GM18520 (cell line): ENCODE results near the gene PLCH2.

Experiments used
- ATAC-seq: cut with Tn5 transposase; IDR thresholded peaks from one replicate; pipeline ENCODE4 v1.9.1; 2021; ENCODE audit not compliant: unreplicated experiment

PLCH2 gene

DNA sequence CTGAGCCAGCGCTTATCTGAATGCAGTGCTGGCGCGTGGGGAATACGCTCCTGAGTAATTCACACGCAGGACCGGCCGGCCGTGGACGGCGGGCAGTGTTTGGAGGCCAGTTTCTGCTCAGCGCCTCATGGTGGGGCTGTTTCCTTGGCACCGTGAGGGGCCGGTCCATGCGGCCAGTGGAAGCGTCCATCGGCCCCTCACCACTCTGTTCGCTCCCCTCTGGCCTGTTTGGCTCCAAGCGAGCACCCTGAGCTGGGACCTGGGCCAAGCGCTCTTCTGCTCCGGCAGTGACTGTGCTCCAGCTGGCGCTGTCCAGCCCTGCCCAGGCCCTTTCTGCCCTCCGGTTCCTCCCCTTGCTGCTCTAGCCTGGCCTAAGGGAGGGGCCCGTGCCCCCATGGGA, 16.3 kb upstream of the PLCH2 start:
- no peak for ATAC-seq

DNA sequence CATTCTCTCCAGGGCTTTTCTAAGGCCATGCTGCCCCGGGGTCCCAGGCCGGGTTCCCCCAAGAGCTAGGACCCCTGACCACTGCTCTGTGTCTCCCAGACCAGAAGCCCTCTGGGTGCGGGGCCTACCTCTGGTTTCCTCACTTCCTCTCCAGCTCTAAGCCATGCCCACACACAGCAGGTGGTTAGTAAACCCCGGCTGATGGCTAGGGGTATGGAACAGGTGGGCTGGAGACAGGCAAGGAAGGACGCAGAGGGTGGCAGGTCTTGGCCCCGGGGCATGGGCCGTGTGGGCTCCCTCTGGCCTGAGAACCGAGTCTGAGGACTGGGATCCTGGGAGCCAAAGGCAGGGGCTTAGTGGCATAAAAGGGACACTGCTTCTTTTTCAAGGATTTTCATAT, 15.9 kb upstream of the PLCH2 start:
- no peak for ATAC-seq

GRCh38 chr1:2460996-2461751, 14.9 kb upstream of the PLCH2 start:
- ATAC-seq = no peak

DNA sequence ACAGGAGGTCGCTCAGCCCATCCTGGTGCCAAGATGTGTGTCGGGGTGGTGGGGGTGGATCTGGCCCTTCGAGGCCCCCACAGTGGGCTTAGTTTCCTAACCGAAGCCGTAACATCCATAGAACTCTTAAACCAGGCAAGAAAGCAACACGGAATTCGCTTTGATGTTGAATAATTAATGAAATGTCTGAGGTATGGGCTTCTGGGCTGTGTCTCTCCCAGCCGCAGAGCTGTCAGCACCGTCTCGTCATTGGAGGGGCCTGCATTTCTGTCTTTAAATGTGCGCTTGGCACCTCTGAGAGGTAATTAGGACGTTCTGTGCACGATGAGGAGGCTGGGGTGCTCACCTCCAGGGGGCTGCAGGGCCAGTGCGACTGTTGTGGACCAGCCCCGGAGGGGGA, 13.3 kb upstream of the PLCH2 start:
- ATAC-seq = no peak

GRCh38 chr1:2463396-2463795, 12.7 kb upstream of the PLCH2 start:
- no peak for ATAC-seq

- ATAC-seq = no peak
These were observed 10.5 kb upstream of the PLCH2 start for GRCh38 chr1:2465371-2466269.

GRCh38 chr1:2466270-2466665, 9.8 kb upstream of the PLCH2 start:
- ATAC-seq = no peak

DNA sequence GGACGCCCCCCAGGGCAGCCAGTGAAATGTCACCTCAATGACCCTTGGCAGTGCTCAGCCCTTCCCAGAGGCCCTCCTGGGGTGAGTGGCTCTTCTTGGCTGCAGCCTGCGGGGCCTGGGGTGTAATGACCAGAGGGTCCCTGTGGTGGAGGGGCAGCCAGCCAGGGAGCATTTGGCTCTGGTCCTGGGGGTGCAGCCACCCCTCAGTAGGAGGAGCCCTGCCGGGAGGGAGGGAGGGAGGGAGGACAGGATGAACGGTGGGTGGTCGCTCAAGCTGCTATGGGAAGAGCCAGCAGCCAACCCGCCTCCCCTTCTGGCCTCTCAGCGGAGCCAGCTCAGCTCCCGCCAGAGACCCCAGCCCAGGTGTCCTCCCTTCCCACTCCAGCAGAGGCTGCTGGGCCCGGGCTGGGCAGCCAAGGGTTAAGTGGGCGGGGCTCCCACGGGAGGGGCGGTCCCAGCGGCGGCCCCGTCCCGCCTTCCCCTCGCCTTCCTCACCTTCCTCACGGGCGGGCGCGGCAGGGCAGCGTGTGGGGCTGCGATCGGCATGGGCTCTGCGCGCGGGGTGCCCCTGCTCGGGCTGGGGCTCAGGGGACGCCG, 9.0 kb upstream of the PLCH2 start:
- no peak for ATAC-seq

- ATAC-seq = no peak
These were observed 8.0 kb upstream of the PLCH2 start for GRCh38 chr1:2468041-2468472.

GRCh38 chr1:2468540-2468939, 7.5 kb upstream of the PLCH2 start:
- no peak for ATAC-seq

GRCh38 chr1:2469103-2469940, 6.8 kb upstream of the PLCH2 start:
- ATAC-seq = no peak

GRCh38 chr1:2470290-2471158, 5.6 kb upstream of the PLCH2 start:
- ATAC-seq = no peak

- ATAC-seq = no peak
These were observed 5.0 kb upstream of the PLCH2 start for GRCh38 chr1:2471159-2471471.

DNA sequence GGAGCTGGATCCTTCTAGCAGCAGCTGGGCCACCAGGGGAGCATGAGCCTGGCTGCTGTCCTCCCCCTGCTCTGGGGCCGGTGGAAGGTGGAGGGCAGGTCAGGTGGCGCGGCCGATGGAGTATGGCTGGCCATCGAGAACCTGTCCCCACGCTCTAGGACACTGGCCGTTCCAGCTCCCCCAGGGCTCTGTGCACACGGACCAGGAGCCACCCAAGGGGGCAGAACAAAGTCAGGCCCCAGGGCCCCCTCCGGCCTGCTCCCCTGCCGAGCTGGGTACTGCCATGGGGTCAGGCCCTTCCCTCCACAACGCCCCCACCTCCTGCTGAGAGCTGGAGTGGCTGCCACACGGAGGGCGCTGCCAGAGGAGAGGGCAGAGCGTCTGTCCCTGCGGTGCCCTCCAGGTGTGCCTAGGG, 4.5 kb upstream of the PLCH2 start:
- ATAC-seq = no peak

DNA sequence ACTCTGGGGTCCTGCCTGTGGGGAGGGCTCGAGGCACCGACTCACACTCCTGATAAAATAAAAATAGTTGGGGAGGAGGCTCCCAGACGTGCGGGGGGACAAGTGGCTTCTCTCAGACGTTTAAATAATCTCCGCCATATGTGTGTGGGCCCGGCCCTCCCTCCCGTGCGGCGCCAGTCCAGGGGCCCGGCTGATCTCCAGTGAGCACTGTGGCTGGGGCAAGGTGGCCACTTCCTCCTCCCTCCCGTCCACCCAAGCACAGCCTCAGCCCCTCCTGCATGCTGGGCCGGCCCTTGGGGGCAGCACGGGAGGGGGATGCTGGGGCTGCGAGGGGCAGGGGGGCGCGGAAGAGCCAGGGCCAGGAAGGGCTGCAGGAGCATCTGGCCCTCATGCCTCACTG, 4.0 kb upstream of the PLCH2 start:
- ATAC-seq = no peak

DNA sequence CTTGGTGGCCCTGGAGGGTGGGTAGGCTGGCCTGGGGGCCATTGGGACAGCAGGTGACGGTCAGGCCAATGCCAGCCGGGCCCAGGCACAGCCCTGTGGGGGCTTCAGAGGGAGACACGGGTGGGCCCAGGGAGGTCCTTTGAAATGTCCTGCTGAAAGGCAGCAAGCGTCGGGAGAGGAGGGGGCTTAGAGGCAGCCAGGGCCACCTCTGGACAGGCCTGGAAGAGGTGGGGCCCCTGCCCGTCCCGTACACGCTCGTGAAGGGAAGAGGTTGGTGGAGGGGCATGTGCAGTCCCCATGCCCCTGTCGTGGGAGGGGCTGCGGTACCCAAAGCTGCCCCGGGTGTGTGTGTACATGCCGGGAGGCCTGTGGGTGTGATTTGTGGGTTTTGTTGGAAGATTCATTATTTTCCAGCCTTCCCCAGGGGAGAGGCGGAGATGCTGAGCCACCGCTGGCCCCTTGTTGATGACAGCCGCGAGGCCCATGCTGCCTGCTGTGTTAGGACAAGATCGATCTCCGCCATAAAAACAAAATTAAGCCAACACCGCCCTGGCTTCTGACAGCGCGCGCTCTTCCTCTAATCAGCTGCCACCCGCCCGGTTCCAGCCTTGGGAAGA, 3.4 kb upstream of the PLCH2 start:
- ATAC-seq = no peak

DNA sequence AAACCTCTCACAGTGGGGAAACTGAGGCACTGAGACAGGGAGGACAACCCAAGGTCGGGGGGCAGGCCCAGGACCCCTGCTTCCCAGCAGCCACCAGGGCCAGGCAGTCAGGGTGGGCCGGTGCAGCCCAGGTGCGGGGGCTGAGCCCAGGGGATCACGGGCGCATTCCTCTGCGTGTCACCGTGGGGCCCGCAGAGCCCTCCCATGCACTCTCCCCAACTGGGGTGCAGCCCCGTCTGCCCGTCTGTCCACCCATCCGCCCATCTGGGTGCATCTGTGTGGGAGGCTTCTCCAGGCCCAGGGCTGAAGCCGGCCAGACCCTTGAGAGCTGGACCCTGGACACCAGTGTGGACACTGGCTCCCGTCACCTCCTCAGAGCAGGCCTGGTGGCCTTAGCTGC, 2.9 kb upstream of the PLCH2 start:
- ATAC-seq = no peak

GRCh38 chr1:2474104-2474844, 1.8 kb upstream of the PLCH2 start:
- ATAC-seq = no peak

DNA sequence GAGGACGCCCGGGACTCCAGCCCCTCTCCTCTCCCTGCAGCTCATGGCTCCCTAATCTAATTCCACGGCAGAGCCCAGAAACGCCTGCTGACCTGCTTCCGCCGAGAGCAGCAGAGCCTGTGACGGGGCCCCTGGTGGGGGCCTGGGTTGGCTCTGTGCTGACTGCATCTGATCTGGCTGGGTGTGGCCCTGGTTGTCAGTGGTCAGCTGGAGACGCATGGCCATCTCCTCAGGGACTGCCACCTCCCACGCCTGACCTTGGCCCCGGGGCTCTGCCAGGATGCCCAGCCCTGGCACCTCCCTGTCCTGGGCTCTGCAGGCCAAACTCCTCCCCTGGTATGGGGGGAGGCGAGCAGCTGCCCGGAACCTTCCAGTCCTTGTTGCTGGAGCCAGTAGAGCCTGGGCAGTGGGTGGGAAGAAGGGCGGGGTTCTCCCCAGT, 1.1 kb upstream of the PLCH2 start:
- no peak for ATAC-seq
